GM06990 (cell line): Measurements from ENCODE around the gene GHRHR.

Experiments used
- DNase-seq: peaks from one replicate; pipeline ENCODE4 v3.0.0-alpha.2; 2011; ENCODE audit not compliant: insufficient read length; ENCODE audit errors: extremely low read depth
- H3K27me3 ChIP-seq: replicated peaks from 2 replicates; pipeline ENCODE4 v1.6.0; 2011; ENCODE audit warnings: low read length; ENCODE audit not compliant: control insufficient read depth, insufficient read depth
- H3K36me3 ChIP-seq: 2 replicates; pipeline ENCODE4 v1.5.1; 2011; ENCODE audit warnings: low read length; ENCODE audit not compliant: control insufficient read depth, insufficient read depth
- H3K4me3 ChIP-seq: replicated peaks from 2 replicates; pipeline ENCODE4 v1.5.1; 2011; ENCODE audit warnings: low read depth, mild to moderate bottlenecking, control low read depth, low read length
- CTCF ChIP-seq: IDR thresholded peaks from 2 replicates; pipeline ENCODE4 v1.5.1; 2011; ENCODE audit warnings: low read length, control low read depth, mild to moderate bottlenecking, inconsistent platforms; ENCODE audit not compliant: insufficient read depth, poor library complexity, severe bottlenecking

The GHRHR gene

GRCh38 chr7:30933124-30933974, 30.4 kb upstream of the GHRHR start:
- no peaks in the 10 kb centered on the region; the same call in 1 of the 2 replicates for H3K27me3 ChIP-seq
- no peak overlapping the region for H3K4me3 ChIP-seq
- no peak for DNase-seq
- no peak for TF ChIP-seq CTCF
- no peaks in the 10 kb centered on the region for H3K36me3 ChIP-seq

GRCh38 chr7:30934225-30934624, 29.5 kb upstream of the GHRHR start:
- no peak for DNase-seq
- no peak for TF ChIP-seq CTCF

GRCh38 chr7:30934732-30935568, 28.8 kb upstream of the GHRHR start:
- no peak for TF ChIP-seq CTCF
- no peaks in the 10 kb centered on the region; the same call in 1 of the 2 replicates for H3K27me3 ChIP-seq
- H3K36me3 ChIP-seq, result no peaks in the 10 kb centered on the region
- no peak for DNase-seq
- no peak overlapping the region for H3K4me3 ChIP-seq

More at GRCh38 chr7:30934225-30934624, 29.5 kb upstream of the GHRHR start:
- Histone ChIP-seq H3K27me3 (no peaks in the 10 kb centered on the region; the same call in 1 of the 2 replicates), H3K4me3 (no peak overlapping the region), H3K36me3 (no peaks in the 10 kb centered on the region)

GRCh38 chr7:30935569-30935877, 28.2 kb upstream of the GHRHR start:
- TF ChIP-seq CTCF, result no peak
- Histone ChIP-seq H3K27me3 (no peaks in the 10 kb centered on the region; the same call in 1 of the 2 replicates), H3K4me3 (no peak overlapping the region), H3K36me3 (no peaks in the 10 kb centered on the region)
- DNase-seq, result no peak

- no peak for TF ChIP-seq CTCF
- Histone ChIP-seq H3K4me3 (no peak overlapping the region), H3K27me3 (no peaks in the 10 kb centered on the region; the same call in 1 of the 2 replicates), H3K36me3 (no peaks in the 10 kb centered on the region)
- DNase-seq, result no peak
Measured at GRCh38 chr7:30936650-30937245, 27.0 kb upstream of the GHRHR start.
